Neural progenitor cell (in vitro differentiated cells): ENCODE data around the gene IQCH.

Experiments
- EZH2 ChIP-seq: fragments of 200-600 bp; sonication (generic); IDR thresholded peaks from 2 replicates; pipeline ENCODE4 v1.6.1; 2017; ENCODE audit warnings: antibody characterized with exemption, mild to moderate bottlenecking, moderate library complexity
- TF ChIP-seq, protein P1 (sequence below): fragments of 200-600 bp; sonication (generic); IDR thresholded peaks from 2 replicates; pipeline ENCODE4 v1.5.1; 2017; ENCODE audit warnings: antibody characterized with exemption, mild to moderate bottlenecking

GRCh38 chr15:67365994-67366393, 111.4 kb downstream of the IQCH start:
- TF ChIP-seq, protein P1, sequence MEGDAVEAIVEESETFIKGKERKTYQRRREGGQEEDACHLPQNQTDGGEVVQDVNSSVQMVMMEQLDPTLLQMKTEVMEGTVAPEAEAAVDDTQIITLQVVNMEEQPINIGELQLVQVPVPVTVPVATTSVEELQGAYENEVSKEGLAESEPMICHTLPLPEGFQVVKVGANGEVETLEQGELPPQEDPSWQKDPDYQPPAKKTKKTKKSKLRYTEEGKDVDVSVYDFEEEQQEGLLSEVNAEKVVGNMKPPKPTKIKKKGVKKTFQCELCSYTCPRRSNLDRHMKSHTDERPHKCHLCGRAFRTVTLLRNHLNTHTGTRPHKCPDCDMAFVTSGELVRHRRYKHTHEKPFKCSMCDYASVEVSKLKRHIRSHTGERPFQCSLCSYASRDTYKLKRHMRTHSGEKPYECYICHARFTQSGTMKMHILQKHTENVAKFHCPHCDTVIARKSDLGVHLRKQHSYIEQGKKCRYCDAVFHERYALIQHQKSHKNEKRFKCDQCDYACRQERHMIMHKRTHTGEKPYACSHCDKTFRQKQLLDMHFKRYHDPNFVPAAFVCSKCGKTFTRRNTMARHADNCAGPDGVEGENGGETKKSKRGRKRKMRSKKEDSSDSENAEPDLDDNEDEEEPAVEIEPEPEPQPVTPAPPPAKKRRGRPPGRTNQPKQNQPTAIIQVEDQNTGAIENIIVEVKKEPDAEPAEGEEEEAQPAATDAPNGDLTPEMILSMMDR = no peak
- TF ChIP-seq EZH2 = no peak
